ENCODE data around the gene KCNIP3.
"Not testable (repeated sequence)": the region's sequence is repeated elsewhere in the genome, so short reads cannot be mapped to it uniquely, and the experiment has no call there.

KCNIP3 gene

DNA sequence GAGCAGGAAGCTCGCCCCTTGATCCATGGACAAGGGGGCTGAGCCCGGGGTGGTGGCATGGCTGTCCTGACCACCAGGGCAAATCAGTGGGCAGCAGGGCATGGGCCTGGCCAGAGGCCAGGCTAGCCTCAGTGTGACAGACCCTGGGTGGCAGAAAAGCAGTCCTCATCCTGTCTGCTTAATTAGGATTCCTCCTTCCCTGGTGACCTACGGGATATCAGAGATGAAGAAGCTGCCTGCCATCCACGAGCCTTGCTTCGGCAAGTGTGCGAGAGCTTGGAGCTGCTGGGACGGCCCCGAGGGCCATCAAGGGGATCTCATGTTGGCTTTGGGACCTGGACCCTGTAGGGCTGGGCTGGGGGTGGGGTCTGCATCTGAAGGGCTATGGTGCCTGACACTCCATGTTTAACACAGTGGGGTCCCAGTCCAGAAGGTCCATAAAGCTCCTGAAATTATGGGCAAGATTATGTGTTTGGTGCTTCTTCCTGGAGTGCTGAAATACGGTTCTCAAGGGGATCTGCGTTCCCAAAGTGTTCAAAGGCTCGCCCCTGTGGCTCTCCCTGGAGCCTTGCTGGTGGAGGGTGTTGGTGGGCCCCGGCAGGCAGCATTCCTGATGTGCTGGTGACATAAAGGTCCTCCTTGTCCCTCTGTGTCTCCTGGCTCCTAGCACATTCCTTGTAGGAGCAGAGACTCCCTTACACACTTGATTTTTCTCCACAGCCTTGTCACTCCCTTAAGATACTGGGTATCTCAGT is 52.6 kb downstream of the KCNIP3 start:
- no peak for DNase-seq

DNA sequence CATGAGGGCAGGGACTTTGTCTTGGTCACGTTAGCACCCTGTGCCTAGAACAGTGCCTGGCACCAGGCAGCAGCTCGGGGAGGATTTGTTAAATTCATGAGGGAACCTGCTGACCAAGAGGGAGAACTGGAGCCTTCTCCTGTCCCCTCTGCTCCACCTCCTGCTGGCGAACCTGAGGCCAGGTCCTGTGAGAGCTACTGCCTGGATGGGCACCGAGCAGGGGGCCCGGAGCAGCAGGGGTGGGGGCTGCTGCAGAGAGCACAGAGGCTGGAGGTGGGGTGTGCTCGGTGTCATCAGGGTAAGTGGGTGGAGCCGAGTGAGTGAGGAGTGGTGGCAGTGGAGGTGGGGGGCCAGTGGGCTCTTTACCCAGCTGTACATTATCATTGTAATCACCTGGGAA is 53.2 kb downstream of the KCNIP3 start:
- DNase-seq = no peak

DNA sequence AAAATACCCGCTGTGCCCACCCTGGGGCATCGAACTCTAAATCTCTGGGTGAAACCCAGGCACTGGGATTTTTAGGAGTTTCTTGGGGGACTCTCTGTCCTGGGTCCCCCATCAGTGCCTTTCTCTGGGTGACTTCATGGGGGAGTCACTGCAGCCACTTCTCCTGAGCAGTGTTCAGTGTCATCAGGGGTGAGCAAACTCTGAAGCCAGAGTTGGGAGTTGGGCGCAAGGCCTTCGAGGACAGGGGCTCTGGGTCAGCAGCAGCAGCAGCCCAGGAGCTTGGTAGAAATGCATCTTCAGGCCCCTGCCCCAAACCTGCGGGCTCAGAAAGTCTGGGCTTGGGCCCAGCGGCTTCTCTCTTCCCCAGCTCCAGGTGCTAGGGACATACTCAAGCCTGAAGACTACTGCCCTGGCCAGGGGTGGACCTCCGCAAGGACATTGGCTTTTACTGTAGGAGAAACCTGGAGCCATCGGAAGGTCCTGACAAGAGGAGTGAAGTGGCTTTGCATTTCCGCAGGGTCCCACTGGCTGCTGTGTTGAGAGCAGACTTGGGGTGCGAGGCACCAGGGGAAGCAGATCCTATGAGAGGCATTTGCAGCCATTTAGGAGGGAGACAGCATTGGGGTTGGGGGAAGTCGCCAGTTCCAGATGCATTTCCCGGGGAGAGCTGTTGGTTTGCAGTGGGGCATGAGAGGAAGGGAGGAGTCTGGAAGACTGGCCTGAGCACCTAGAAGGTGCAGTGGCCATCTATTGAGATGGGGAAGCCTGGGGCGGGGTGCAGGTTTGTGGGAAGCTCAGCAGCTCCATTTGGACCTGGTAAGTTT is 53.8 kb downstream of the KCNIP3 start:
- no peak for DNase-seq

DNA sequence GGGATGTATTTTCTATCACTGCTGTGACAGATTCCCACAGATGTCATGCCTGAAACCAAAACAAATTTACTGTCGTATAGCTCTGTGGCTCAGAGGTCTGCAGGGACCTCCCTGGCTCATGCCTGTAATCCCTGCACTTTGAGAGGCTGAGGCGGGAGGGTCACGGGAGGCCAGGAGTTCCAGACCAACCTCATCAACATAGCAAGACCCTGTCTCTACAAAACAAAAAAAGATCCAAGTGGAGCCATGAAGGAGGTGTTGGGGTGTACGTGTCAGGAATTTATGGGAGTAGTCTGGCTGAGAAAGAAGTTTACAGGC is 54.4 kb downstream of the KCNIP3 start:
- DNase-seq = no peak

DNA sequence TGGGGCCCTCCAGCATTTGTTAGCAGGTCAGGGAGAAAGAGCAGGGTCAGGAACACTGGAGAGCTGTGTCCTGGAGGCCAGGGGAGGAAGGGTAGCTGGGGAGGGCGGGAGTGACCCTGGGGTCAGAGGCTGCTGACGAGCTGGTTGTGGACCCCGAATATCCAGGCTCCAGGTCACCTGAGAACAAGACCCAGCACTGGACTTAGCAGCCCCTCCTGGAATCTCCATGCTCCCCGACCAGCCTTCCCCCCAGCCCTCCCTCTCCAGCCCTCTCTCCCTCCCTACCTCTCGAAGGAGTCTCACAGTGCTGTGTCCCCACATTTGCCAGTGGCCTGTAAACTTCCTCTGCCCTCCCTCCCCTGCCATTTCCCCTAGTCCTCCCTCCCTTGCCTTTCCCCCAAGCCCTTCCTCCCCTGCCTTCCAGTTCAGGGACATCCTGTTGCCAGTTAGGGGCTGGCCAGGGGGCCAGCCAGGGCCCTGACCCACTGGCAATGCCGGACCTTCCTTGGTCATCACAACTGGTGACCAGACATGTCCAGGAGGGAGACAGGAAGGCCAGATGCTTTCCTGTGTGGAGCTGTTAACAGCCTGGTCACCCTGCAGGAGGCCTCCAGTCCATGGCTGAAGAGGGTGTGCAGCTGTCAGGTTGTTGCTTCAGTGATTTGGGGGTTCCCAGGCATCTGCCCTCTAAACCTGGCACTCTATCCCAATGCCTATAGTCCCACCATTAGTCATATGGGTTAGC is 55.3 kb downstream of the KCNIP3 start:
- no peak for DNase-seq

DNA sequence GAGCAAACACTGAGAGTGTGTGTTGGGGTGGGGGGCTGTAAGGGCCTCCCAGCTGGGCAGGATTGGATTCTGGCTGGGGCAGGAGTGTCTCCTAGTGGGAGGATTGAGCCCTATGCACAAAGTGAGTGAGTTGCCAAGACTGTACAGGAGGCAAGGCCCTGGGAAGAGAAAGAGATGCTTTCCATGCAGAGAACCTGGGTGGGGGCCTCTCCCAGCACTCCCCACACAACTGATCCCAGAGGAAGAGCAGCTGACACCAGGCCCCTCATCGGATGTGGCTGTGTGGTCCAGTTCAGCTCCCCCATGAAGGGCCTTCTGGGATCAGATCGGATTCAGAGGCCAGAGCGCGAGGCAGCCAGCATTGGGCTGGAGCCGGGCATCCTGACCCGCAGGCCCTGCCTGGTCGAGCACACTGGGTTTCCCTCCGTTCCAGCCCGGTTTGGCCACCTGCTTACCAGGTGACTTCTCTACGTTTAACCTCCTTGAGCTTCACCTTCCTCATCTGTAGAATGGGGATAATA is 56.0 kb downstream of the KCNIP3 start:
- DNase-seq = no peak

DNA sequence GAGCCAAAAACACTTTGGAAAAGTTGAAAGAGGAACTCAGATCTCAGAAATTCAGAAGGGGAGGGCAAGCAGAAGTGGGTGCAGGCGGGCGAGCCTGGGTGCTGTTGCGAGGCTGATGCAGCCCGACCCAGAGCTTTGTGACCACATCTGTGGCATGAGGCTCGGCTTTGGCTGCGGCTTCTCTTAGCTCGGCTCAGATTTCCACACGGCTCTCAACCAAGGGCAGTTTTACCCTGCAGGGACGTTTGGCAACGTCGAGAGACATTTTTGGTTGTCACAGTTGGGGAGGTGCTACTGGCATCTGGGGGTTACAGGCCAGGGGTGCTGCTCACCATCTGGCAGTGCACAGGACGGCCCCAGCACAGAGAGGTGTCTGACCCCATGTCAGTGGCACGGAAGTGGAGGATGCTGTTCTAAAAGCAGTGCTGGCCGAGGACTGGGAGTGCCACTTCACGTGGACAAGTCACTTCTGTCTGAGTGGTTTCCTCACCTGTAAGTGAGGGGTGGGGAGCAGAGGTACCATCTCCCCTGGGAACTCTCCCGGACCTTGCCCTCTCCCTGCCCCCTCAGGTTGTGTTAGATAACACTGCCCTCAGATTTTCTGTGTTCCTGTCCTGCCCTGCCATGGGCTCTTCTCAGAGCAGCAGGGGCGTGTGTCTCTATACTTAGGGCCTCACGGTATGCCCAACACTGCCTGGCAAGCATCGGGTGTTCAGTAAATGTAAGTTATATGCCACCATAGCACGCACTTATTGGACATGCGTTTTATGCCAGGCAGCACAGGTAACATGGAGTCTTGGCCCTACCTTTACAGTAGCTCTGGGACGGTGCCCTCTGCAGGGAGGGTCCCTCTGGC is 56.7 kb downstream of the KCNIP3 start:
- DNase-seq = no peak

DNA sequence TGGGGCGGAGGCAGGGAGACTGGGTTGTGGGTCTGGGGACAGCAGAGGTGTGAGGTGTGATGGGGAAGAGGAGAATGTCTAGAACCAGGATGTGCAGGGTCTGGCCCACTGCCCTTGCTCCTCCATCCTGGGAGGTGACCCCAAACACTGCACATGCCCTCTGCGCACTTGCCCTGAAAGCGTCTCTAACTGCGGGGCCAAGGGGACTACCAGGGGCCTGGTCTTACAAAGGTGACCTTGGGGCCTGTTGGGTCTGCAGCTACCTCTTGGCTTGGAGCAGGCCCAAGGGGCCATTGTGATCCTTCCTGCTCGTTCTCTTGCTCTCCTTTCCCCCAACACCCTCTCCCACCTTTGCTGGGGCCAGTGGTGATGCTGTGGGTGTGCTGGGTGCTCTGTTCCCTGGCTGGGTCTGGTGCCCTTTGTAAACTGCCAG is 57.3 kb downstream of the KCNIP3 start:
- DNase-seq = no peak

DNA sequence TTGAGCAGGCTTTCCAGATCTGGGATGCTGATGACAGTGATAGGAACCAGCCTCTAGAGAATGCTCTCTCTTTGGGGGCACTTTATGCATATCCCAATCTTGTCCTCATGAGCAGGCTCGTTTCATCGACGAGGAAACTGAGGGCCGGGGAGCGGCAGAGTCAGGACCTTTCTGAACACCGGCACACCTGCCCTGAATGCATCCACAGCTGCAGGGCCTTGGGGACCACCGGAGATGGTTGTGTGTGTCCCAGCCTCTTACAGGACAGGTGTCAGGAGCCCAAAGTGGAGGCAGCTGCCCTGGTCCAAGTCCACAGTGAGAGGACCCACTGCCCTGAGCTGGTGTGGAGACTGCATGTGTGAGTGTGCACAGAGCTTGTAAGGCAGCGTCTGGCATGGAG is 57.8 kb downstream of the KCNIP3 start:
- DNase-seq = no peak

DNA sequence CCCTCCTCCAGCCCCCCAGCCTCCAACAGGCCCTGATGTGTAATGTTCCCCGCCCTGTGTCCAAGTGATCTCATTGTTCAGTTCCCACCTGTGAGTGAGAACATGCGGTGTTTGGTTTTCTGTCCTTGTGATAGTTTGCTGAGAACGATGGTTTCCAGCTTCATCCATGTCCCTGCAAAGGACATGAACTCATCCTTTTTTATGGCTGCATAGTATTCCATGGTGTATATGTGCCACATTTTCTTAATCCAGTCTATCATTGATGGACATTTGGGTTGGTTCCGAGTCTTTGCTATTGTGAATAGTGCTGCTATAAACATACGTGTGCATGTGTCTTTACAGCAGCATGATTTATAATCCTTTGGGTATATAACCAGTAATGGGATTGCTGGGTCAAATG is 58.3 kb downstream of the KCNIP3 start:
- DNase-seq = not testable (repeated sequence)

DNA sequence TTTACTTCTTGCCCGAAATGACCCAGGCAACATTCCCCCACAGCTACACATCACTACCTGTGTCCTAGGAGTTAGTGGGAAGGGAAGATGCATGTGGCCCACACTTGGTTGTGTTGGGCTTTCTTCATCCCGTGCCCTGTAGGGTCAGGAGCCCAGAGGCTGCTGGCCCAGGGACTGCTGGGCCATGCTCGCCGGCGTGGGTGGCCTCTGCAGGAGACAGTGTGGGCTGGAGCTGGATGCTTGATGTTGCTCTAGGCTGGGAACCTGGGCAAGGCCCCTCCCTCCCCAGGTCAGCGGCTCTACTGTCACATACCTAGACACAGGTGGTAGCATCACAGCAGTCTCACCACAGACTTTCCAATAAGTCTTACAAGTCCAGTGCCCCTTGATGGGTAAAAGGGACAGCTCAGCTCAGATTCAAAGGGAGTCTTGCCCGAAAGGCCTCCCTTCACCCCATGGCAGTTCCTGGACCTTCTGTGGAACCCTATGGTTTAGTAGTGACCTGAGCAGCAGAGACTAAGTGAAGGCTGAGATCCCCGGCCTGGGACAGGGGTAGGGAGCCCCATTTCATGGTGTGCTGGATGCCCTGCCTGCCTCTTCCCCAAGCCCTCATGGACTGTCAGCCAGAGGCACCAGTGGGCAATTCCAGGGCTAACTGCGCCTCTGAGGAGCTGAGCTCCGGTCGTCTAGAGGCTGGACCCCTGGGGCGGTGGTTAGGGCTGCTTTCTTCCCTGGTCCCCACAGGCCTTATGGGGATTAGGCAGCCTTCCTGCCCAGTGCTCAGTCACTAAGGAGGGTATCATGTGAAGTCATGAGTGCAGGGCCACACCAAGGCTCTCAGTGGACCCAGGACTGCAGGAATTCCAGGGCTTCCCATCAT is 59.9 kb downstream of the KCNIP3 start:
- no peak for DNase-seq

DNA sequence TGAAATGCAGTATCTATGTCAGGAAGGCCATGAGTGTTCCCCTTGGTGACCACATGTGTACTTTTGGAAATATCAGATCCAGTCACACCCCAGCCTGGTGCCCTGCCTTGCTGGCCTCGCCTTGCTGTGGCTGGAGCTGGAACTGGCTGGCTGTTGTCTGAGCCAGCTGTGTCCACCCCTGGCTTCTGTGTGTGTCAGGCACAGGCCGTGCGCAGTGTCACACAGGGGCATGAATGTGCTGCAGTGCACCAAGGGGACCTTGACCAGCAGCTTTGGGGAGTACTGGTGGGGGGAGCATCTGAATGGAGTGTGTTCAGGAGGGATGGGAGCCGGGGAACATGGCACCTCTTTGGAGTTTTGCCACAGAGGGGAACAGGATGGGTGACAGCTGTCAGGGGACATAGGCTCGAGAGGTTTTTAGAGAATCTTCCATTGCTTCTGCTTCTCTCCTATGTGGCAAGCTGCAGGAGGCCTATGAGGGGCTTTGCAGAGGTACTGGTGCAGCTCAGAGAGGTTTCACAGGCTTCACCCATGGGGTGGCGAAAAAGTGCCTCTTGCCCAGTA is 60.7 kb downstream of the KCNIP3 start:
- no peak for DNase-seq

DNA sequence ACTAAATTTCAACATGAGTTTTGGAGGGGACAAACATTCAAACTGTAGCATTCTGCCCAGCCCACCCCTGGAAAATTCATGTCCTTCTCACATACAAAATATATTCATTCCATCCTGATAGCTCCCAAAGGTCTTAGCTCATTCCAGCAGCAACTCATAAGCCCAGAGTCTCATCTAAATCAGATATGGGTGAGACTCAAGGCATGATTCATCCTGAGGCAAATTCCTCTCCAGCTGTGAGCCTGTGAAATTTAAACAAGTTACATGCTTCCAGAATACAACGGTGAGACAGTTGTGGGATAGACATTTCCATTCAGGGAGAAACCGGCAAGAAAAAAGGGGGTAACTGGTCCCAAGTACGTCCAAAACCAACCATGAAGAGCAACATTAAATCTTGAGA is 61.9 kb downstream of the KCNIP3 start:
- DNase-seq = no peak

DNA sequence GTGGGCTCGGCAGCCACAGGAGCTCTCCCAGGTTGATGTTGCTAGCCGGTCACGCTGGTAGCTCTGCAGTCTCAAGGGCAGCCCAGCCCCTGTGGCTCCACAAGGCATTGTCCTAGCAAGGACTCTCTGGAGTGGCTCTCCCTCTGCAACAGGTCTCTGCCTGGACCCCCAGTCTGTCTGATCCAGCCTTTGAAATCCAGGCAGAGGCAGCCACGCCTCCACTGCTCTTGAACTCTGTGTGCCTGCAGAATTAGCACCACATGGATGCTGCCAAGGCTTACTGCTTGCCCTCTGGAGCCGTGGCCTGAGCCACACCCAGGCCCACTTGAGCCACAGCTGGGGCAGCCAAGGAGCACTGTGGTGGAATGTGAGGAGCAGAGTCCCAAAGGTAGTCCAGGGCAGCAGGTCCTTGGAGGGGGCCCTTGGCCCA is 62.4 kb downstream of the KCNIP3 start:
- no peak for DNase-seq

DNA sequence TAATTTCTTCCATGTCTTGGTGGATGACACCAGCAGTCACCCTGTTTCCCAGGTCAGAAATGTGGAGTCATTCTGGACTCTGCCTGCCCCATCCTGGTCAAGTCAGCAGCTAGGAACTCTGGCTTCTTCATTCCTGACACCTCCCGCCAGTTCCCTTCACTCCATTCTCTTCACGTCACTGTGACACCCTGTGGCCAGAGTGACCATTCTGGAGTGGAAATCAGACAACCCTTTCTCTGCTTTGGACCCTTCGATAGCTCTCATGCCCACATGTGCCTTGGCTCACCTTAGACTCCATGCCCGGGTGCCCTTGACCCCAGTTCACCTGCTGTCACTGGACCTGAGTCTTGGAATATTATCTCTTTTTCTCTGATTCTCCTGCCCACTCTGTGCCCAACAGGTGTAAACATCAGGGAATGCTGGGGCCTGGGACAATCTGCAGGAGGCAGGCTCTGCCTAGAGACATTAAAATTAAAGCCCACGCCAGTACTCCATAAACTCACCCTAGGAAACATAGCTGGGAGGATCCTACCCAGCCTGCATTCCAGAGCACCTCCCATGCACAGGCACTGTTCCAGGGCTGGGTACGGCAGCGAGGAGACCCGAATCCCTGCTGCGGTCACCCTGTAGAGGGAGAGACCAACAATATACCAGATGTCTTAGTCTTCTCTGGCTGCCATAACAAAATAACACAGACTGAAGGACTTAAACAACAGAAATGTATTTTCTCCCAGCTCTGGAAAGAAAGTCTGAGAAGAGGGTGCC is 64.3 kb downstream of the KCNIP3 start:
- no peak for DNase-seq

DNA sequence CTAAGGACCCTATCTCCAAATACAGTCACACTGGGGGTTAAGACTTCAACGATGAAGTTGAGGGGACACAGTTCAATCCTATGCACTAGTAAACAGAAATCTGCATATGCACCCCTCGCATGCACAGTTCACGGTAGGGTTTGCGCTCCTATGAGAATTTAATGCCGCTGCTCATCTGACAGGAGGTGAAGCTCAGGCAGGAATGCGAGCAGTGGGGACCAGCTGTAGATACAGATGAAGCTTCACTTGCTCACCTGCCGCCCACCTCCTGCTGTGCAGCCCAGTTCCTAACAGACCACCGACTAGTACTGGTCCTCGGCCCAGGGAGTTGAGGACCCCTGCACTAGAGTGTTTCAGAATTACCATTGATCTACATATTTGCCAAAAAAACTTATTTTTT is 65.3 kb downstream of the KCNIP3 start:
- DNase-seq = no peak

DNA sequence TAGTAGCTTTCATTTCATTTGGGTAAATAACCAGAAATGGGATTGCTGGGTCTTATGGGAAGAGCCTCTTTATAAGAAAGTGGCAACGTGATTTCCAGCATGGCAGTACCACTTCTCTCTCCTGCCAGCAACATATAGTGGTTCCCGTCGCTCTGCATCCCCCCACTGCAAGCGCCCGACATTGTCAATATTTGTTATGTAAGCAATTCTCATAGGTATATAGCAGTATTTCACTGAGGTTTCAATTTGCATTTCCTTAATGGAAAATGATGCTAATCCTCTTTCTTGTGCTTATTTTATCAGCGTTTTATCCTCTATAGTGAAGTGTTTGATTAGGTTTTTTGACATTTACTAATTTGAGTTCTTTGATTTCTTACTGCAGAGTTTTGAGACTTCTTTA is 69.4 kb downstream of the KCNIP3 start:
- no peak for DNase-seq

DNA sequence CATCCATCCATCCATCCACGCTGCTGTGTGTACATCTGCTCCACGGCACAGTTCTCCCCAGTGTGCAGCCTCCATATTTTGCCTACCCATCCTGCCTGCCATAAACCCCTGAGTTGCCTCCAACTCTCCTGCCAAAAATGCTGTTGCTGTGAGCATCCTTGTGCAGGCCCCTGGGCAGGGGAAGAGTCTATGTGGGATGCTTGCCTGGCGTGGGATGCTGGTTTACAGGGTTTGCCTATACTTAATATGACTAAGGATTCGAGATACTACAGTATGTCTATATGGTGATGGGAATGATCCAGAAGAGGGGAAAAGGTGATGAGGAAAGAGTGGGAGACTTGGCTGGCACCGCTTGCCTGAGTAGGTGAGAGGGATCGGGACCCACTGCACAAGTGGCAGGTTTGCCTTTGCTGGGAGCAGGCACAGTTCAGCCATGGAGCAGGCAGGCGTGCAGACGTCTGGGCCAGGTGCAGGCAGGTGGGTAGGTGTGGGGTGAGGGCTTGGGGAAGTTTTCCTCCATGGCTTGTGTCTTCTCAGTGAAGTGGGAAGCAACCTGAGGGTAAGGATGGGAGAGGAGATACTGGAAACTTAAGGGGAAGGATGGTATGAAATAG is 75.2 kb downstream of the KCNIP3 start:
- no peak for DNase-seq

DNA sequence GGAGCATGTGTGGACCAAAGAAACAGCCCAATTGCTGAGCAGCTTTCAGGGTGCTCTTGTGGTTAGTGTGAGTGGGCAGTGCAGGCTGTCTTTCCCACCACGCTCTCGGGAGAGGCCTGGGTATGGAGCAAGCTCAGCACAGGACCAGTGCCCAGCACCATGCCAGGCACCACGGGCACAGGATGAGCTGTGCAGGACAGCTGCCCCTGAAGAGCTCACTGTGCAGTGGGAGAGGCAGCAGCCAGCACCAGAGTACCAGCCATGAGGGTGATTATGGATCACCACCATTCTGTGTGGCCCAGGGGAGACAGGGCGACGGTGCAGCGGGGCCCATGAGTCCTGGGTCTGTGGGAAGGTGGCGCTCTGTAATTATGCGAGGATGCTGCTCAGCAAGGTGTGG is 75.7 kb downstream of the KCNIP3 start:
- DNase-seq = no peak

DNA sequence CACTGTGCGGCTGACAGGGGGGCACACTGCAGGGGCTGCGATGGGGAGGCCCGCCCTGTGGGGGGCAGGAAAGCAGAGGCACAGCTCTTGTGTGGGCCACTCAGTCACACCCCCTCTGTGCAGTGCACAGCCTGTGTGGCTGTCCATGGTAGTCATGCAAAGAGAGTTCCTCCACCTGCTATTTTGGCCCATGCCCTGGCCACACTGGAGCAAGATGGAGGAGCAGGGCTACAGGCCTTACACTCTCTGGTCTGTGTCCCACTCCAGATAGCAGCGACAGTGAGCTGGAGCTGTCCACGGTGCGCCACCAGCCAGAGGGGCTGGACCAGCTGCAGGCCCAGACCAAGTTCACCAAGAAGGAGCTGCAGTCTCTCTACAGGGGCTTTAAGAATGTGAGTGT is 76.9 kb downstream of the KCNIP3 start:
- no peak for DNase-seq

Data from NCI-H526 (cell line).